ENCODE results near the gene ANKRD7.
"Not testable (repeated sequence)": the region's sequence is repeated elsewhere in the genome, so short reads cannot be mapped to it uniquely, and the experiment has no call there.

ANKRD7 gene

GRCh38 chr7:118233799-118234198, 9.3 kb downstream of the ANKRD7 start:
- no peak for DNase-seq

DNA sequence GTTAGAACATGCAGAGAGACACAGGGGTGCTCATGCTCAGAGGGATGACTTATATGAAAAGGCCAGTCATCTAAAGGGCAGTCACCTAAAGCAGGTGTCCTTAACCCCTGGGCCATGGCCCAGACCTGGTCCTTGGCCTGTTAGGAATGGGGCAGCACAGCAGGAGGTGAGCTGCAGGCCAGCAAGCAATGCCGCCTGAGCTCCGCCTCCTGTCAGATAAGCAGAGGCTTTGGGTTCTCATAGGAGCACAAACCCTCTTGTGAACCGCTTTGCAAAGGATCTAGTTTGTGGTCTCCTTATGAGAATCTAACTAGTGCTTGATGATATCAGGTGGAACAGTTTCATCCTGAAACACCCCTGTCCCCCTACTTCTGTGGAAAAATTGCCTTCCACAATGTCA, 14.5 kb downstream of the ANKRD7 start:
- no peak for DNase-seq

DNA sequence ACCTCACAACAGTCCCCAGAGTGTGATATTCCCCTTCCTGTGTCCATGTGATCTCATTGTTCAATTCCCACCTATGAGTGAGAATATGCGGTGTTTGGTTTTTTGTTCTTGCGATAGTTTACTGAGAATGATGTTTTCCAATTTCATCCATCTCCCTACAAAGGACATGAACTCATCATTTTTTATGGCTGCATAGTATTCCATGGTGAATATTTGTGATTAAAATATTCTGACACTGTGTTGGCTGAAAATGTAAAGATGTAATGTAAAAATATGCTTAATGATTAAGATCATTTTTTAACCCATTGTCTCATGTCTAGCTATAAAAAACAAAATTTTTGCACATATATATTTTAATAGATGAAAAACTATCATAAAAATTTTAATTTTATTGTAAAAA, 15.8 kb downstream of the ANKRD7 start:
- not testable (repeated sequence) for DNase-seq

DNA sequence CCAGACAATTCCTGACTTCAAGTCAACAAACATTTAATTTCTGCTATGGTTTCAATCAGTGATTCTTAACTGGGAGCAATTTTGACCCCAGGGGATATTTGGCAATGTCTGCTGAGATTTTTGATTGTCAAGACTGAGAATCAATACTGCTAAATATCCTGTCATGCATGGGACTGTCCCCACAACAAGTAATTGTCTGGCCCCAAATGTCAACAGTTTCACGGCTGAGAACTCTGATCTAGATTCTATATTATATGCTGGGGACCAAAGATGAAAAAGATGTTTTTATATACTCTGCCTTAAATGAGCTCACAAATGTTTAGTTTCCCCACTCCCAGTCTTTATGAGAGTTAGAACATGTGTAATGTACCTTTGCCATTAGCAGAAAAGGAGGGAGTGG, 19.2 kb downstream of the ANKRD7 start:
- DNase-seq: no peak

GRCh38 chr7:118245267-118246040, 20.9 kb downstream of the ANKRD7 start:
- DNase-seq: peak in 1 of 4 experiments; percentile 3

GRCh38 chr7:118250860-118251494, 26.5 kb downstream of the ANKRD7 start:
- no peak for DNase-seq

DNA sequence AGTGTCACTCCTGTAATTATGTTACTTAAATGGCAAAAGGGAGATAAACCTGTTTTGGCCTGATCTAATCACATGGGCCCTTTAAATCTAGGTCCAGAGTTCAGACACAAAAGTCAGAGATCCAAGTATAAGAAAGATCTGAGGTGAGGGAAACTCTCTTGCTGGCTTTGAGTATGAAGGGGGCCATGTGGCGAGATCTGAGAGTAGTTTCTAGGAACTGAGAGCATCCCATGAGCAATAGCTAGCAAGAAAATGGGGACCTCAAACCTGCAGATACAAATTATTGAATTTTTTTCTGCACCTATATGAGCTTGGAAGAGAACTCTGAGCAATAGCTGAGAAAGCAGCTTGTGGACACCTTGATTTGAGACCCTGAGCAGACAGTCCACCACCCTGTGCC, 27.6 kb downstream of the ANKRD7 start:
- DNase-seq: no peak

- peak in 2 of 4 experiments; percentile 30 to 49 for DNase-seq
Measured at GRCh38 chr7:118259115-118259514, 34.6 kb downstream of the ANKRD7 start.

DNA sequence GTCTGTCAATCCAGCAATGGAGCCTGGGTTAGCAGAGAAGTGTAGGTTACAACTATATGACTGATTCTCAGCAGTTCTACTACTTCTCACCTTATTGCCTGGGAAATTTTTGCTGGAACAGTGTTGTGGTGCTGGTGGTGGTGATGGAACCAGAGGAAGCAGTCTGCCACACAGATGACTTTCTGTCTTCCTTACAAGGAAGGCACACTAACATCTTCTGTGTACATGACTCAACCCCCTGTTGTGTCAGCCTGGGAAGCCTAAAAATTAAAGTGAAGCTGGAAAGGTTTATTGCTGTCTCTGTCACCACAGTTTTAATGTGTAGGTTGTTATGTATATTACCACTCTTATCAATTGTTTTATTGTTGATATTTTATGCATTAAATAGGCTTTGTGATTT, 40.3 kb downstream of the ANKRD7 start:
- no peak for DNase-seq

- no peak for DNase-seq
Measured at GRCh38 chr7:118280319-118281012, 56.0 kb downstream of the ANKRD7 start.

DNA sequence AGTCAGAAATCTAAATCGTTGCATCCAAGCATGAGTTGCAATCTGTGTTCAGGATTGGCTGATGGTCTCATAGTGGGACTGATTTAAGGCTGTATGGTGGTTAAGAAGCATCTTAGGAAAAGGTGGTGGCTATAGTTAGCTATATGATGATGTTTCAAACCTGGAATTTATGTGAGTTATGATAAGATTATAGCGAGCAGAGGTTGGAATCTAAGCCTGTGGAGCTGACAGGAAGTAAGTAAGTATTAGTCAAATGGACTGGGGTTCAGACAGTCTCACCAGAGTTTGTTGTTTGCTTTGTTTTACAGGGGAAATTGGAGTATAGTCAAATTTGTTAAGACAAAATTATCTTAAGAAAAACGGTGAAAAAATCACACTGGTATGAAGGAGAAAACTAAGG, 56.7 kb downstream of the ANKRD7 start:
- no peak for DNase-seq

DNA sequence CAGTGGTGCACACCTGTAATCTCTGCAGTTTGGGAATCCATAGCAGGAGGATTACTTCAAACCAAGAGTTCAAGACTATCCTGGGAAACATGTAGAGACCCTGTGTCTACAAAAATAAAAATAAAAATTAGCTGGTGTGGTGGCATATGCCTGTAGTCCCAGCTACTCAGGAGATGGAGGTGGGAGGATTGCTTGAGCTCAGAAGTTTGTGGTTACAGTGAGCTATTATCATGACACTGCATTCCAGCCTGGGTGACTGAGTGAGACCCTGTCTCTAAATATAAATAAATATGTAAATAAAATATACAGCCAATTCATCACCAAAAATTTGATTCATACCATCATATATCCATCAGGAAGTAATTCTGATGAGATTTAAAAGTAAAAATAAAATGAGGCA, 60.9 kb downstream of the ANKRD7 start:
- DNase-seq: no peak

- DNase-seq: peak in 1 of 4 experiments; percentile 26
Measured at GRCh38 chr7:118286131-118286530, 61.6 kb downstream of the ANKRD7 start.

DNA sequence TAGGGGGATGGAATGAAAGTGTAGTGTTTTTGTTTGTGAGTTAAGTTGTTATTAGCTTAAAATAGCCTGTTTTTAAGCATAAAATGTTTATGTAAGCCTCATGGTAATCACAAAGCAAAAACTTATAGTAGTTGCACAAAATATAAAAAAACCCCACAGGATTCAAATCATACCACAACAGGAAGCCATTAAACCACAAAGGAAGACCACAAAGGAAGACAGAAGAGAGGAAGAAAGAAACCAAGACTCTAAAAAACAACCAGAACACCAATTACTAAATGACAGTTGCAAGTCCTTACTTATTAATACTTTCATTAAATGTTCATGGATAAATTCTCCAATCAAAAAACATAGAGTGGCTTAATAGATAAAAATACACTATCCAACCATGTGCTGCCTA, 63.6 kb downstream of the ANKRD7 start:
- DNase-seq: peak in 2 of 4 experiments; percentile 11 to 43

GRCh38 chr7:118289476-118289875, 65.0 kb downstream of the ANKRD7 start:
- DNase-seq: no peak
